Measurements from ENCODE around the gene SH2D1B. TPM values are rescaled to one million over a fixed set of nuclear protein-coding genes. Genes with fewer than 3 reads are reported as not detected.

Gene SH2D1B
- total and polyA plus RNA-seq, 9 of the 15 experiments (the other 6 are each of a cell fraction or from before 2014, with no cell fraction given): 5.6 to 19.6 (median 9.7) TPM

- TF ChIP-seq NFRKB (IDR thresholded peaks at IDR 0.05; ENCODE audit: low read depth) (no peak), SMARCA4 (IDR thresholded peaks at IDR 0.05) (peak; percentile 74; the same call in 1 of the 2 replicates), MITF (IDR thresholded peaks at IDR 0.05) (no peak), CTBP1 (IDR thresholded peaks at IDR 0.05; ENCODE audit: borderline replicate concordance) (peak; percentile 77), NFIC (IDR thresholded peaks at IDR 0.05) (peak; percentile 45), PATZ1 (CRISPR knock-in tag; IDR thresholded peaks at IDR 0.05; ENCODE audit: borderline replicate concordance) (no peak), BMI1 (IDR thresholded peaks at IDR 0.05; ENCODE audit: low read length) (no peak), TAF9B (IDR thresholded peaks at IDR 0.05; ENCODE audit: partially characterized antibody) (no peak), ZEB2 (IDR thresholded peaks at IDR 0.05) (peak; percentile 39; the same call in 1 of the 2 replicates), SMAD4 (CRISPR knock-in tag; conservative IDR thresholded peaks at IDR 0.05) (no peak), PHF21A (IDR thresholded peaks at IDR 0.05; ENCODE audit: borderline replicate concordance, low read depth) (no peak), CBFA2T3 (IDR thresholded peaks at IDR 0.05) (peak; percentile 88), ARID1B (IDR thresholded peaks at IDR 0.05) (peak; percentile 85), TRIM24 (IDR thresholded peaks at IDR 0.05) (0 out of 4 replicates have a peak, but pooled peaks of 1 of the 2 experiments have one; percentile 26), SMARCE1 (IDR thresholded peaks at IDR 0.05) (peak; percentile 61), HMGN3 (IDR thresholded peaks at IDR 0.05; ENCODE audit: borderline replicate concordance, extremely low read depth, insufficient read length, low read depth, low read length) (no peak), SOX6 (IDR thresholded peaks at IDR 0.05) (0 out of 2 replicates have a peak, but pooled peaks have one; percentile 10), TAL1 (IDR thresholded peaks at IDR 0.05) (peak; percentile 69), POLR2B (IDR thresholded peaks at IDR 0.05; ENCODE audit: low read depth, partially characterized antibody) (no peak), UBTF (IDR thresholded peaks at IDR 0.05; ENCODE audit: borderline replicate concordance in 1 of 2, low read depth in 2 of 2, low read length in 2 of 2) (no peak), FOXM1 (IDR thresholded peaks at IDR 0.05; ENCODE audit: low read depth) (0 out of 2 replicates have a peak, but pooled peaks have one; percentile 26), FOXM1 (CRISPR knock-in tag; IDR thresholded peaks at IDR 0.05; ENCODE audit: low read depth) (no peak), TCF3 (CRISPR knock-in tag; IDR thresholded peaks at IDR 0.05) (peak; percentile 59), ZNF197 (CRISPR knock-in tag; IDR thresholded peaks at IDR 0.05; ENCODE audit: low read depth) (no peak), EZH2 (IDR thresholded peaks at IDR 0.05; ENCODE audit: borderline replicate concordance, low read depth, low read length) (no peak), KDM1A (IDR thresholded peaks at IDR 0.05) (peak; percentile 31 to 32; a peak in 2 of 4 replicates), MECOM (CRISPR knock-in tag; IDR thresholded peaks at IDR 0.05) (0 out of 2 replicates have a peak, but pooled peaks have one; percentile 51), DPF2 (IDR thresholded peaks at IDR 0.05) (peak; percentile 80; the same call in 1 of the 2 replicates)
Observed at GRCh38 chr1:162351246-162351842, 60.6 kb downstream of the SH2D1B start (continued).
